ENCODE results near the gene P2RX6.
A peak's percentile ranks its signal among the peaks of the same experiment; 100 is the strongest.

Gene P2RX6

DNA sequence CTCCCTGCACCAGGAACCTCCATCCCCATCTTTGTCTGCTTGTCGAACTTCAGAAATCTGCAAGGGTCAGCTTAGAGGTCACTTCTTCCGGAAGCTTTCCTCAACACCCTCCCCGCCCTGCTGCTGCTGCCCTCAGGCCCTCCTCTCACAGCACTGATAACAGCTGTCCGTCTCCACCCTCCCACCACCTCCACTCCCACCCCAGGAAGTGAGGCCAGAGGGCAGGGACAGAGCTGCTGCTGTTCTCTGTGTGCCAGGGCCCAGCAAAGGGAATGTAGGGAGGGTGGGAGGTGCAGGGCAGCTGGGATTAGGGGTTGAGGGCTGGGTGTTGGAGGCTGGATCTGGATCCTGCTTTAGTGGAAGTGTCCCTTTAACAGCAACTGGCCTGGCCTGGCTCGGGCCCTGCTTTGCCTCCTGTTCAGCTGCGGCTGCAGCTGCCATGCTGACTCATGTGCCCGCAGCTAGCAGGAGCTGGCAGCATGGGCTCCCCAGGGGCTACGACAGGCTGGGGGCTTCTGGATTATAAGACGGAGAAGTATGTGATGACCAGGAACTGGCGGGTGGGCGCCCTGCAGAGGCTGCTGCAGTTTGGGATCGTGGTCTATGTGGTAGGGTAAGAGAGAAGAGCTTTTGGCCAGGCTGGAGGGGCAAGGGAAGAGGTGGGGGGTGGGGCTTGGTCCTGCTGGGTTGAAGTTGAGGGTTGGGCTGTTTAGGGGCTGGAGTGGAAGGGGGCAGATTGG lies at the start of gene P2RX6:
Gene P2RX6, plus strand, starts transcription at position 440 of the 740 bp plus-strand sequence. Its CDS starts 10 bp downstream, at position 450.
- no peak for TF ChIP-seq ZFX (IDR thresholded peaks at IDR 0.05; ENCODE audit: borderline replicate concordance)
- TF ChIP-seq, protein P1, sequence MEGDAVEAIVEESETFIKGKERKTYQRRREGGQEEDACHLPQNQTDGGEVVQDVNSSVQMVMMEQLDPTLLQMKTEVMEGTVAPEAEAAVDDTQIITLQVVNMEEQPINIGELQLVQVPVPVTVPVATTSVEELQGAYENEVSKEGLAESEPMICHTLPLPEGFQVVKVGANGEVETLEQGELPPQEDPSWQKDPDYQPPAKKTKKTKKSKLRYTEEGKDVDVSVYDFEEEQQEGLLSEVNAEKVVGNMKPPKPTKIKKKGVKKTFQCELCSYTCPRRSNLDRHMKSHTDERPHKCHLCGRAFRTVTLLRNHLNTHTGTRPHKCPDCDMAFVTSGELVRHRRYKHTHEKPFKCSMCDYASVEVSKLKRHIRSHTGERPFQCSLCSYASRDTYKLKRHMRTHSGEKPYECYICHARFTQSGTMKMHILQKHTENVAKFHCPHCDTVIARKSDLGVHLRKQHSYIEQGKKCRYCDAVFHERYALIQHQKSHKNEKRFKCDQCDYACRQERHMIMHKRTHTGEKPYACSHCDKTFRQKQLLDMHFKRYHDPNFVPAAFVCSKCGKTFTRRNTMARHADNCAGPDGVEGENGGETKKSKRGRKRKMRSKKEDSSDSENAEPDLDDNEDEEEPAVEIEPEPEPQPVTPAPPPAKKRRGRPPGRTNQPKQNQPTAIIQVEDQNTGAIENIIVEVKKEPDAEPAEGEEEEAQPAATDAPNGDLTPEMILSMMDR (IDR thresholded peaks at IDR 0.05) = no peak
- peak within 1 kb of the TSS; percentile 91 for H3K27ac ChIP-seq

DNA sequence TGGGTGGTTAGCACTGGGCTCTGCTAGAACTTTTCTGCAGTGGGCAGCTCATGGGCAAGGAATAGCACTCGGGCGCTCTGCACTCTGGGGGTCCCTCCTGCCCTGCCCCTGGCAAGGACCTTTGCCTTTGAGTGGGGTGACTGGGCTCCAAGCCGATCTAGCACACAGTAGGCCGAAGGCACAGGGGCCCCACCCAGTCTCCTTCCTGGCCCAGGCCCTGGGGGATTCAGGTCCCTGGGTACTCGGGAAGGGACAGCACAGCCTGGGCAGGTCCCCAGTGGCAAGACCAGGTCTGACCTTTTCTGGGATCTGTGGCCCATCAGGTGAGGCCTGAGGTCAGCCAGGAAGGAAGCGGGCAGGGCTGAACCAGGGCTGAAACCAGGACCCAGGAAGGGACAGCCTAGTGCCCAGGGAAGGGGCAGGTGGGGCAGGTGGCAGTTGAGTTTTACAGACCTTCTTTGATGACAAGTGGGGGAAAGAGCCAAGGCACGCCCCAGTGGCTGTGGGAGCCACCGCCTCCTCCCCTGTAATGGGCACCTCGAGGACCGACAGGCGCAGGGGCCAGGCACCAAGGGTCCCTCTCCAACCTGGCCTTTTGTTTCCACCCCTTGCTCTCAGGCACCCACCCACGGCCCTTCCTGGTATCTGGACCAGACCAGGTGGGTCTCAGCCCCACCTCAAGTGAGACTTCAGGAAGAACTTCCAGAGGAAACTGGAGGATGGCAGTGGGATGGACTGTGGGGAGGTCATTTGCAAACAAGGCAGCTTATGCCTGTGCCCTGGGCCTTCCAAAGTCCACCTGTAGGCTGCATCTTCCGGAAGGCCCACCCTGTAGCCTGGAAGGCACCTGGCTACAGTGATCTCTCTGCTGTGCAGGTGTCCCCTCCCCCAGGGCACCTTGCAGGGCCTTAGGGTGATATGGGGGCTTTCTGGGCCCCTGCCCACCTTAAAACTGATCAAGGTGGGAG lies 48.8 kb upstream of the P2RX6 start:
- no peak overlapping the region for H3K27ac ChIP-seq
- TF ChIP-seq, protein P1 (IDR thresholded peaks at IDR 0.05) = no peak
- no peak for TF ChIP-seq ZFX (IDR thresholded peaks at IDR 0.05; ENCODE audit: borderline replicate concordance)

DNA sequence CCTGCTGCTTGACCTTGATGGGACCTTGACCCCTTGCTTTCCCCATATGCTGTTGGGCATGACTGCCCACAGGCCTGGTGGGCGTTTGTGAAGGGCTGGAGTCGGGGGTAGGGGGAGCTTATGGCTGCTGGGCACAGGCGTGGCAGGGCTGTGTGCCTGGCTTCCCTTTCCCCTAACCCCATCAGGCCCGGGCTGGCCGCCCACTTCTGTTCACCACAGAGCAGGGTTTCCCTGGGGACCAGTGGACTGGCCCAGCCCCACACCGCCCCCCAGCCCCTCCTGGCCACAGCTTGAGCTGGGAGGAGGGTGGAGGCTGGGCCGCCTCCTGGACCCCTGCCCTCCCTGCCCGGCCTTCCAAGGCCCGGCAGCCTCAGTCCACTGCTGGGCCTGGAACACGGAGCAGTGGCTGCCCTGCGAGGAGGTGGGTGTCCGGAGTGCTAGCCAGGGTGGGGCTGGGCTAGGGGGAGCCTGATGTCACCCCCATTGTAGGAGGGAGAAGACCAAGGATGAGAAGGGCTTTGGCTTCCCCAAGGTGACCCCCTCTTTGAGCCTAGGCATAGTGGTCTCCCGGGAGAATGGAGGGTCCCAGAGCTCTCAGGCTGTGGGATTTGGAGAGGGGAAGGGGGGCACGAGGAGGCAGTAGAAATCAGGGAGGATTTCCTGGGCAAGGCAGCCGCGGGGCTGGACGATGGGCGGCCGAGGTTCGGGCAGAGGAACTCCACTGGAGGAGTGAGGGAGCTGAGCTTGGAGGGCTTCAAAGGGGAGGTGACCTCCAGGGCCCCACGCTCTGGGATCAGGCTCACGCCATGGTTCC lies 47.9 kb upstream of the P2RX6 start, which contains the start of gene AIFM3:
Gene AIFM3, plus strand, starts transcription at position 373 of the 814 bp plus-strand sequence. CDS start 690 bp downstream, outside the sequence.
- H3K27ac ChIP-seq = no peak within 1 kb of the TSS
- TF ChIP-seq ZFX (IDR thresholded peaks at IDR 0.05; ENCODE audit: borderline replicate concordance) = no peak
- TF ChIP-seq, protein P1 (IDR thresholded peaks at IDR 0.05) = no peak

DNA sequence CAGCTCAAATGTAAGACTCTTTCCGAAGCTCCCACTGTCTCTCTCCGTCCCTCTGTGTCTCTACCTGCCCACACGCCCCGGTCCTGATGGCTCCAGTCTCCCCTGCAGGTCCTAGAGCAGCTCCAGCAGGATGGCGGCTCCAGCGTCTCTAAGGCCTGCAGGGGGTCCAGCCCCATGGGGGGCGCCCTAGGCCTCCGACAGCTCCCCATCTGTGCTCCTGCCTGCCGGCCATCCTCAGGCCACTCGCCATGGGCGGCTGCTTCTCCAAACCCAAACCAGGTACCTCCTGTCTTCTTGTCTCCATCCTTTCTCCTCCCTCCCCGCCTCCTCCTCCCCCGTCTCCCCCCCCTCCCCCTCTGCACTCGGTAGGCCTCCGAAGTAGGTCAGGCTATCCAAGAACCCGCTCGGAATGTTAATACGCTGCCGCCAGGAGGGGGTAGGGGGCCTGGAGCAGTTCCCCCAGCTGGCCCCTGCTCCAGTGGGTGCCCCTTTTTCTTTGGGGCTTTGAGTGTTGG lies 47.2 kb upstream of the P2RX6 start:
- TF ChIP-seq, protein P1 (IDR thresholded peaks at IDR 0.05) = no peak
- no peak for TF ChIP-seq ZFX (IDR thresholded peaks at IDR 0.05; ENCODE audit: borderline replicate concordance)
- no peak overlapping the region for H3K27ac ChIP-seq

DNA sequence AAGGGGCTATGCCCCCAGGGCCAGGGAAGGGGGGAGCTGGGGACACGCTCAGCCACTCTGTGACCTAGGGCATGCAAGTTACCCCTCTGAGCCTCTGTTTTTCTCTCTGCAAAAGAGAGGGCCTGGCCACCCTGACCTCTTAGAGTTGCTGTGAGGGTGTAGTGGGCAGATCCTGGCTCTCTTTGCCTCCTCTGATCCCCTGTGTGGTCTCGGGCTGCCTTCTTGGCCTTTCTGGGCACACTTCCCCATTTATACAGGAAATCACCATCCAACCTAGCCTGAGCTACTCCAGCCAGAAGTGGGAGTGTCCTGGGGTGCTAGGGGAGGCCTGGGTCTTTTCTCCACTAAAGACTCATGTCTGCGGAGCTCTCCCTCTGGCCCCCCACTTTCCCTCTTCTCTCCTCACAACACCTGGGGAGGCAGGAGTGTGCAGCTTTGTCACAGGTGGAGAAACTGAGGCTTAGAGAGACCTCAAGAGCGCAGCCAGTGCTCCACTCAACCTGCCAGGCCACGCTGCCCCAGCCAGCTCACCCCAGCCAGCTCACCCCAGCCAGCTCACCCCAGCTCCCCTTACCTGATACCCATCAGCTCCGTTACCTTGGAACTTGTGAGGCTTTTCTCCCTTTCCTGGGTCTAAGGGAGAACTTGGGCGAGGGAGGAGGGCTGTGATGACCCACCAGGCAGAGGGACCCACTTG lies 46.5 kb upstream of the P2RX6 start:
- no peak overlapping the region for H3K27ac ChIP-seq
- TF ChIP-seq, protein P1 (IDR thresholded peaks at IDR 0.05) = no peak
- no peak for TF ChIP-seq ZFX (IDR thresholded peaks at IDR 0.05; ENCODE audit: borderline replicate concordance)
